Central memory CD8-positive, alpha-beta T cell (primary cell): ENCODE data around the gene KDM2B.

ENCODE experiments used
- ATAC-seq: fragments of 150-1000 bp; cut with Tn5 transposase; replicated peaks from 2 replicates; pipeline ENCODE4 v1.10.0; 2022; ENCODE audit warnings: mild to moderate bottlenecking, moderate FRiP score, moderate number of reproducible peaks; ENCODE audit not compliant: poor library complexity, severe bottlenecking; ENCODE audit errors: extremely low read depth
- DNase-seq, 2 donors: peaks; one replicate each; pipeline ENCODE4 v3.0.0; 2021; ENCODE audit warnings: low spot score in 2 of 2
- H3K27ac Mint-ChIP-seq: one replicate; pipeline ENCODE4 v1.8.0; 2022; ENCODE audit warnings: low read depth, mild to moderate bottlenecking, moderate library complexity, mixed read lengths
- H3K27me3 Mint-ChIP-seq: one replicate; pipeline ENCODE4 v1.8.0; 2022; ENCODE audit warnings: mixed read lengths
- H3K36me3 Mint-ChIP-seq: one replicate; pipeline ENCODE4 v1.8.0; 2022; ENCODE audit warnings: mild to moderate bottlenecking, moderate library complexity, mixed read lengths; ENCODE audit not compliant: insufficient read depth
- H3K4me1 Mint-ChIP-seq: one replicate; pipeline ENCODE4 v1.8.0; 2022; ENCODE audit warnings: mixed read lengths
- H3K4me3 Mint-ChIP-seq: one replicate; pipeline ENCODE4 v1.8.0; 2022; ENCODE audit warnings: mild to moderate bottlenecking, moderate library complexity, mixed read lengths
- H3K9me3 Mint-ChIP-seq: one replicate; pipeline ENCODE4 v1.8.0; 2022; ENCODE audit warnings: mixed read lengths

KDM2B gene

DNA sequence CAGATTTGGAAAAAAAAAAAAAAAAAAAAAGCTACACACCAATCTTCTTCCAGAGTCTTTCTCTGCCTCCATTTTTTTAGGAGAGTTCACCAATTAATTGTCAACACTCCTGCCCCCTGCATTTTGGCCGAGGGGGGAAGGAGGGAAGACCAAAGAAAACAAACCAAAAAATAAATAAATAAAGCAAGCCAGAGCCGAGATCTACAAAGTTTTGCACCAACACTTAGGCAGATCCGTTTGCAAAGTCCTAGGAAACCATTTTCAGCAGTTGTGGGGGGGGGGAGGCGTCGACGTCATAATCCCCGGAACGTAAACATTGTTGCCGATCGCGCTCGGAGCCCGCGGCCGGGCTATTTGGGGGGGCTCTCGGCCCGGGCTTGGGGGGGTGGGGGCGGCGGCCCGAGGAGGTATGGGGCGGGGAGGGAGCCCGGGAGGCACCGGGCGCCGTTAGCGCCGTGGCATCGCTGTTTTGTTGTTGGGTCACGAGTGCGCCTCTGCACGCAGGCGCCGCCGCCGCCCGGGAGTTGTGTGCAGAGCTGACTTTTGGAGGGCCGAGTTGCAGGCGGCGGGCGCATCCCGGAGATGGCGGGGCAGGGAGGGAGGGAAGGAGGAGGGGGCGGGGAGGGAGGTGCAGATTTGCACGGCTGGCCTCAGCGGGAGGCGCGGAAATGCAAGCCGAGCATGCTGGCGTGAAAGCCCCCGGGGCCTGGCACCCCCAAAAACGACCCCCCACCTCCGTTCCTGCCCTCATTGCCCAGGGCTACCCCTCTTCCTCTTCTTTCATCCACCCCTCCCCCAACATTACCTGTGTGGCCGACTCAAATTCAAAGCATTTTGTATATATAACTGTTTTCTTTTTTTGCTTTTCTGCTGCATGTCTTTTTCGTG is 598 bp downstream of the KDM2B start:
- peak; percentile 53 to 66 for DNase-seq
- peak overlapping the region; percentile 93 for H3K4me3 Mint-ChIP-seq
- peak overlapping the region; percentile 99 for H3K27ac Mint-ChIP-seq
- peaks cover 51% of the 10 kb centered on the region for H3K4me1 Mint-ChIP-seq
- peaks cover 16% of the 10 kb centered on the region for H3K36me3 Mint-ChIP-seq
- H3K27me3 Mint-ChIP-seq, result no peaks in the 10 kb centered on the region
- peak; percentile 73 for ATAC-seq
- no peaks in the 10 kb centered on the region for H3K9me3 Mint-ChIP-seq

DNA sequence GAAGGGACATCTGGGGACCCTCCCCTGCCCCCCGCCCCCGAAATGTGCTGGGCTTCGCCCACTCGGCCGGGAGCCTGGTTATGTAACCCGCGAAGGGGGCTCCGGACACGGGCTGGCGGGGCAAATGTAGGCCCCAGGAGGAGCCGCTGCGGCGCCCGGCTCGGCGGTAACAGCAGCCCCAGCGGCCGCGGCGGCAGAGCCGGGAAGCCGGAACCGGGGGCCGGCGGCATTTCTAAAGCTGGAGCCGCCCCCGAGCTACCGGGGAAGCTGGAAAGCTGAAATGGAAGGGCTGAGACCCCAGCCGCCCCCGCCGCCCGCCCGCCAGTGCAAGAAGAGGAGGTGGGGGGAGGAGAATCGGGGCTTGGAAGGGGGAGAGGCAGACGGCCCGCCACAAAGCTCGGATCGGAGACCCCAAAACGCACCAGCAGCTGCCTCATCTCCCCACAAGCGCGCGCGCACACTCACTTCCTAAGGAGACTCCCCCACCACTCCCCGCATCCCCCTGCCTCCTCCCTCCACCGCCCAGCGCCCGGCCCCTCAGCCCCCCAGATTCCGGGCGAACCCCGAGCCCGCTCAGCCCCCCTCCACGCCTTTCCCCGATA is 1.5 kb downstream of the KDM2B start:
- H3K36me3 Mint-ChIP-seq, result peaks cover 16% of the 10 kb centered on the region
- H3K4me1 Mint-ChIP-seq, result peaks cover 54% of the 10 kb centered on the region
- DNase-seq (peak in 1 of 2 donors; percentile 27), ATAC-seq (peak; percentile 37)
- peak overlapping the region; percentile 93 for H3K4me3 Mint-ChIP-seq
- H3K27me3 Mint-ChIP-seq, result no peaks in the 10 kb centered on the region
- peak overlapping the region; percentile 99 for H3K27ac Mint-ChIP-seq
- H3K9me3 Mint-ChIP-seq, result no peaks in the 10 kb centered on the region

DNA sequence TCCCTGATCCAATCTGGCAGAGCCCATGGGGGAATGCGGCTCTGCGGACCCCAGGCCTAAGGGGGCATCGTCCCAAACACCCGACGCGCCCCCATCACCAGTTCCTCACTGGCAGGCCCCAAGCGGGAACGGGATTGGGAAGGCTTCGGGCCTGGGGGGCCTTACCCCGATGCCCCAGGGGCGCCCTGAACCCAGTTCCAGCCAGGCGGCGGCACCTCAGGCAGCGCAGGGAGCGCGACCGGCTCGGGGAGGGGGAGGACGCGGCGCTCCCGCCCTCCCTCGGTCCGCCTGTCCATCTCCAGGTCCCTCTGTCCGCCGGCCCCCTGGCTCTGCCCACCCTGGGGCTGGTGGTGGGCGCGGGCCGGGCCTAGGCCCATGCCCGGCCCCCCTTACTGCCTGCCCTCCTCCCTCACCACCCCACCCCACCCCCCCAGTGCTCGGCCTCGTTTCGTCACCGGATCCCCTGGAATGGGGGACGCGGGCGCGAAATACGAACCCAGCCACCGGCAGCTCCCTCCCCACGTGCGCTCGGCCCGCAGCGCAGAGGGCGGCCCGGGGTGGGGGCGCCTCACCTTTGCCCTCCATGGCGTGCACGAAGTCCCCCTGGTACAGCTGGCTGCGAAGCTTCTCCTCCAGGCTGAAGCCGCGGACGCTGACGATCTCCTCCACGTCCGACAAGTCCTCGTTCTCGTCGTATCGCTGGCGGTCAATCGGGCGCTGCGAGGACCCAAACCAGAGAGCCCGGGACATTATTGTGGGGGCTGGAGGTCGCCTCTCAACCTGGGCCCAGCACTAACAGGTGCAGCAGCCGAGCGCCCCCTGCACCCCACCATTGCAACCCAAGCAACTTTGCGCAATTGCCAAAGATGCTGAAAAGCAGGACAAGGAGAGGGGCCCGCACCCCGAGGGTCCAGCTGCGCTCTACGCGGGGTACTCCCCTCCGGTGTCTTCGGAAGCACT is 2.3 kb downstream of the KDM2B start:
- Mint-ChIP-seq H3K27ac (peak overlapping the region; percentile 99), H3K4me1 (peaks cover 47% of the 10 kb centered on the region), H3K27me3 (no peaks in the 10 kb centered on the region), H3K4me3 (peak overlapping the region; percentile 93), H3K9me3 (no peaks in the 10 kb centered on the region), H3K36me3 (peaks cover 18% of the 10 kb centered on the region)
- ATAC-seq (no peak), DNase-seq (no peak)

DNA sequence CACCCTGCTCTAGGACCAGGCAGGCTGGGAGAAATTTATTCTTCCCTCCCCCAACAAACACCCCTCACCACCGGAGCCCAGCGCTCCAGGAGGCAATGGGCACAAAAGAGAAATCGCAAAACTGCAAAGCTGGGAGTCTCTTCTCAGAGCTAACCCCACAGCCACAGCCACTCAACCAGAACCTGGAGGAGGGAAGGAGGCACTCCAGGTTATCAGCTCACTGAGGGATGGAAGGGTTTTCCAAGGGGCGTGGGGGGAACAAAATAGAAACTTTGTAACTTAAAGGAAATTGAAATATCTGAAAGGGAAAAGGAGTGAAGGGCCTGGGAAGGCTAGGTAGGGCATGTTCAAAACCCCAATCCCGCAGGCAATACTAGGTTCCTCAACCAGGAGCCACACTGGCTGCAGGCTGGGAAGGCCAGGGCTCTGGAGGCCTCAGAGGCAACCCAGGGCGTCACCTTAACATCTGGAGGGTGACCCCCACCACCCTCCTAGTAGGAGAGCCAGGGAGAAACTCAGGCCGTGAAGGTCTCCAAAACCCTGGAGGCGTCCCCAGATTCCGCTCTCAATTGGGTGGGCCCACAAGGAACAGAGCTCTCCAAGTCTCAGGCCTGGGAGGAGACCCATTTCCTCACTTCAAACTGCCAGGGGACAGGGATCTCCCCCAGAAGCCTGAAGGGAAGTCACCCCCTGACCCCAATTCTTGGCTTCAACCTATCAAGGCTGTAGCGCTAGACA is 3.2 kb downstream of the KDM2B start:
- Mint-ChIP-seq H3K27me3 (no peaks in the 10 kb centered on the region), H3K9me3 (no peaks in the 10 kb centered on the region), H3K4me3 (peak overlapping the region; percentile 70), H3K36me3 (peaks cover 21% of the 10 kb centered on the region), H3K4me1 (peaks cover 42% of the 10 kb centered on the region), H3K27ac (peak overlapping the region; percentile 74)
- no peak for ATAC-seq
- DNase-seq, result no peak

DNA sequence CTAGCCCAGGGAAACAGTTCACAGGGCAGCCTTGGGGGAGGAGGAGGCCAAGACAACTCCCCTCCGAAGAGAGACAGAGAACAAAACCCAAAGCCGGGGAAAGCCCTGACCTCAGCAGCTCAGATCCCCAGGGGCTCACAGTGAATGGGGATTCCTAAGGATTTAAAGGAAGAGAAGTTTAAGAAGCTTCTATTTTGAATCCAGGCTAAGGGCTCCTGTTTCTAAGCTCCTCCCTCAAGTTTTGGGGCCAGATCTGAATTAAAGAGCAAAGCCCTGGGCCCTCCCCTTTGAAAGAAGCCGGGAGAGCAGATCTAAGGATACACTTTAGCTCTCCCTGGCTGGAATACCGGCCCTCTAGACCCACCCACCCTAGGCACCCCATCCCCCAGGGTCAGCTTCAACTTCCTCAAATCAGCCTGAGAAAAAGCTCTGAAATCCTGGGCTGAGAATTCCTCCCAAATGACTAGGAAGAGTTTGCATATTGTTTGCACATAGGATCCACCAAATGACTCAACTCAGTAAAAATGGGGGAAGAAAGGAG is 3.9 kb downstream of the KDM2B start:
- H3K4me3 Mint-ChIP-seq, result peak overlapping the region; percentile 70
- peaks cover 44% of the 10 kb centered on the region for H3K4me1 Mint-ChIP-seq
- DNase-seq (no peak), ATAC-seq (no peak)
- H3K27ac Mint-ChIP-seq, result peak overlapping the region; percentile 74
- no peaks in the 10 kb centered on the region for H3K9me3 Mint-ChIP-seq
- H3K27me3 Mint-ChIP-seq, result no peaks in the 10 kb centered on the region
- H3K36me3 Mint-ChIP-seq, result peaks cover 27% of the 10 kb centered on the region

DNA sequence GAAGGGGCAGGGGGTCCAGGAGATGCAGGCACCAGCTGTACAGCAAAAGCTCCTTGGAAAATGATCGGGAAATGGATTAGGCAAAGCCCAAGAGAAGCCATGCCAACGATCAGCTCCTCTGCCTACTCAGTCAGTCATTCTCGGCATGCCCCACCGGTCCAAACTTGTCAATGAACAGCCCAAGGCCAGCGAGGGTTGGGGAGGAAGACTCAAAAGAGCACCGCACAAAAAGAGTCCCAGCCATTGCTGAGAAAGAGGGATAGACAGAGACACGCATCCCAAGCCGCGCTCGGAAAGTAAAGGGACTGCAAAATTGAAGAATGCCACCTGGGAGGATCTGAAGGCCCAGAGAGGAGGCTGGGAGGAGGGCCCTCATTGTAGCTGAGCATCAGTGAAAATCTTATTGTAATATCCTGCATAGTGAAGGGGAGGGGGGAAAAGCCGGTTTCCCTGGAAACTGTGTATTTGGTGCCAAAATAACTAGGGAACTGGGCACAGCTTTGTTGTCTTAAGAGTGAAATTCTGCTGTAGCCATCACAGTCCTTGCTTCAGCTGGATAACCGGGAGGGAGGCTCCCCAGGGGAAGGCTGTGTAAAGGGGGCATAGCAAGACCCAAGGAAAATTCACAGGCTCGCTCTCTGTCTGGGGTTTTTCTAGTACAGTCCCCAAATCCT is 4.7 kb downstream of the KDM2B start:
- DNase-seq (no peak), ATAC-seq (no peak)
- H3K27me3 Mint-ChIP-seq, result no peaks in the 10 kb centered on the region
- H3K36me3 Mint-ChIP-seq, result peaks cover 35% of the 10 kb centered on the region
- H3K4me3 Mint-ChIP-seq, result peak overlapping the region; percentile 70
- H3K9me3 Mint-ChIP-seq, result no peaks in the 10 kb centered on the region
- peaks cover 36% of the 10 kb centered on the region for H3K4me1 Mint-ChIP-seq
- H3K27ac Mint-ChIP-seq, result no peak overlapping the region

DNA sequence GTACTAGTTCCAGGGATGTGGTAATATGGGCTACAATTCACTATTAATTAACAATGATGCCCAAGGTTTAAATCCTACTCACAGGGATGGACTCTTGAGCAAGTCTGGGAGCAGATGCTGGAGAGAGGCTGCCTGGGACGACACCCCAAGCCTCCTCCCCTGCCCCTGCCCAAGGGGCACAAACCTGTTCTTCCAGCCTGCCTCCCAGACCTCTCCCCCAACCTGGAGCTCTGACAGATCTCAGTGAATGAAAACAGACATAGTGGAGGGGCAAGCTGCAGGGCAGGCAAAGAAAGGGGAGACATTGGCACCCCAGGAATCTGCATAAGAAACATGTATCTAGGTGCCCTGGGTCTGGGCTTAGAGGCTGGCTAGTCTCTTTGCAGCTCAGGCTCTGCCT is 5.8 kb downstream of the KDM2B start:
- Mint-ChIP-seq H3K27ac (no peak overlapping the region), H3K9me3 (no peaks in the 10 kb centered on the region), H3K36me3 (peaks cover 34% of the 10 kb centered on the region), H3K4me1 (peaks cover 41% of the 10 kb centered on the region), H3K27me3 (no peaks in the 10 kb centered on the region), H3K4me3 (no peak overlapping the region)
- ATAC-seq (no peak), DNase-seq (no peak)

DNA sequence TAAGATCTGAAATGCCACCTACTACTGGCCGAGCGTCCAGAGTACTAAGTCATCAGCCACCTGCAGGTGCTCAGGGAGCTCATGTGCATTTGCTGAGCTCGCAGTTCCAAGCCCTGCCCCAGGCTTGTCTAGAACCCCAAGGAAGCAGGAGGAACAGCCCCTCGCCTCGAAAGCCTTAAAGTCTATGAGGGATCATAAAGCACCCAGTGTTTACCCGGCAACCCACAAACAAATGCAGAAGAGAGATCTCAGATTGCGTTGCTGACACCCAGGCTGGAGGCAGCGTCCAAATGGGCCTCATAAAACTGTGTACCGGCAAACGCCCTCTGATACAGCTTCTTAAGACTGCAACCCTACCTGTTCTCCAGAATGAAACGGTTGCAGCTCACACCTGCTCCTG is 6.8 kb downstream of the KDM2B start:
- Mint-ChIP-seq H3K27ac (no peak overlapping the region), H3K27me3 (no peaks in the 10 kb centered on the region), H3K9me3 (no peaks in the 10 kb centered on the region), H3K4me3 (no peak overlapping the region), H3K36me3 (peaks cover 32% of the 10 kb centered on the region), H3K4me1 (peaks cover 41% of the 10 kb centered on the region)
- DNase-seq (no peak), ATAC-seq (no peak)

DNA sequence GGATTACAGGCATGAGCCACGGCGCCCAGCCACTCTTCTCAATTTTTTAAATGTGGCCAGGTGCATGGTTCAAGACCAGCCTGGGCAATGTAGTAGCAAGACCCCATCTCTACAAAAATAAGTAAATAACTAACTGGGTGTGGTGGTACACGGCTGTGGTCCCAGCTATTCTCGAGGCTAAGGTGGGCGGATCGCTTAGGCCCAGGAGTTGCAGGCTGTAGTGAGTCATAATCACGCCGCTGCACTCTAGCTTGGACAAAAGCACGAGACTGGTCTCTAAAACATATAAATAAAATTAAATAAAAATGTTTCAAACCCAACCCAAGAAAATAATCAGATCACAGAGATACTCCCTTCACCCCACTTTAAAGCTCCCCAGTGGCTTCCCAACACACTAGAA is 8.9 kb downstream of the KDM2B start:
- Mint-ChIP-seq H3K36me3 (peaks cover 39% of the 10 kb centered on the region), H3K4me3 (no peak overlapping the region)
- no peak for ATAC-seq

DNA sequence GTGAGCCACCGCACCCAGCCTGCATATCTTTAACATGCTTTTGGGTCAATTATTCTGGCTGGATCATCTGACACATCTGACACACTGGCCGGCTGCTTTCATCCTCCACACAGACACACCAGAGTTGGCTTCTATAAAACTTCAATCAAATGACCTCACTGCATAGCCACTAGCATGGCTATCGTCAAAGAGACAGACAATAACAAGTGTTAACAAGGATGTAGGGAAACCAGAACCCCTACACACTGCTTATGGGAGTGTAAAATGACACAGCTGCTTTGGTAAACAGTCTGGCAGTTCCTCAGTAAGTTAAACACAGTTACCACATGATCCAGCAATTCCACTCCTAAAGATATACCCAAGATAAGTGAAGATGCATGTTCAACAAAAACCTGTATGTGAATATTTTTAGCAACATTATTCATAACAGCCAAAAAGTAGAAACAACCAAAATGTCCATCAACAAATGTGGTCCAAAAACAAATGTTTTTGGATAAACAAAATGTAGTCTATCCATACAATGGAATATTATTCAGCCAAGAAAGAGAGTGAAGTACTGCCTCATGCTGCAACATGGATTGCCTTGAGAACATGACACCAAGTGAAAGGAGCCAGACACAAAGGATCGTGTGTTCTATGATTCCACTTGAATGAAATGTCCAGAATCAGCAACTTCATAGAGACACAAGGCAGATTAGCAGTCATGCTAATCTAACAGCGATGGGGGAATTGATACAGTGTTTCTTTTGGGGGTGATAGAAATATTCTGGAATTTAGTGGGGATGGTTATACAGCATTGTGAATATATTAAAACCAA is 10.1 kb downstream of the KDM2B start:
- Mint-ChIP-seq H3K27ac (no peak overlapping the region), H3K36me3 (peaks cover 45% of the 10 kb centered on the region), H3K4me1 (peaks cover 31% of the 10 kb centered on the region), H3K27me3 (no peaks in the 10 kb centered on the region), H3K4me3 (no peak overlapping the region), H3K9me3 (no peaks in the 10 kb centered on the region)
- ATAC-seq (no peak), DNase-seq (no peak)

More for the DNA sequence above, 8.9 kb downstream of the KDM2B start:
- no peaks in the 10 kb centered on the region for H3K27me3 Mint-ChIP-seq
- DNase-seq, result no peak
- peaks cover 41% of the 10 kb centered on the region for H3K4me1 Mint-ChIP-seq
- no peaks in the 10 kb centered on the region for H3K9me3 Mint-ChIP-seq
- H3K27ac Mint-ChIP-seq, result no peak overlapping the region
